HepG2 (cell line): Measurements from ENCODE around the gene KRT13.

Experiments
- MAFG ChIP-seq: sonication (generic); formaldehyde crosslinking; IDR thresholded peaks from 2 replicates; pipeline ENCODE4 v1.5.1; 2020; ENCODE audit warnings: mild to moderate bottlenecking, missing genetic modification reagents
- SALL2 ChIP-seq: sonication (generic); formaldehyde crosslinking; IDR thresholded peaks from 2 replicates; pipeline ENCODE4 v1.8.1; 2023; ENCODE audit warnings: mild to moderate bottlenecking, missing genetic modification reagents, inconsistent platforms
- TF ChIP-seq, protein P1 (sequence below): sonication (generic); formaldehyde crosslinking; IDR thresholded peaks from 2 replicates; pipeline ENCODE4 v1.5.0; 2020; ENCODE audit warnings: mild to moderate bottlenecking, missing genetic modification reagents, moderate library complexity

DNA sequence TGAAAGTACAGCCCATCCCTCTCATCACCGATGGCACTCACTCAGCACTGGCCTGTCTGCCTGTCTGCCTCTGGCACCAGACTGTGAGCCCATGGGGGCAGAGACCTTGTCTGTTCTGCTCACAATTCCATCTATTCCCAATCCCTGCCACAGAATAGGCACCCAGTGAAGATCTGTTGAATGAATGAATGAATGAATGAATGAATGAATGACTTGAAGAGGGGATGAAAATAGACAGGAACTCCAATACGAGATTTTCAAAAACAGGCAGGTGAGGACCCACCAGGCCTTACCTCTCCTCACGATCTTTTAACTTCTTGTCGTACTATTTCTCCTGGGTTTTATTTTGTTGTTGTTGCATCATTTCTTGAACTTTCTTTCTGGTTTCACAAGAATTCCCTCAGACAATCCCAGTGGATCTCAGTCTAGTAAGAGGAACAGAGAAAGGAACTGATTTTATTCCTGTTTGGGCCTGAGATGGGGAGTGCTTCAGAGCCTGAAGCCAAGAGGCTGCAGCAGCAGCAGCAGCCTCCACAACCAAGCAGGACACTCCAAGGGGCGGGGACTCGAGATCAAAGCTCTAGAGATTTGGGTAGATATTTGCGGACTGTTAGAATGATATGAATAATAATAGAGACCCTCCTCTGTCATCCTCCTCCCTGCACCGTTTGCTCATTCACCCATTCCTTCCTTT lies 48.7 kb upstream of the KRT13 start:
- no peak for TF ChIP-seq SALL2 (CRISPR knock-in tag)
- no peak for TF ChIP-seq MAFG (CRISPR knock-in tag)
- TF ChIP-seq, protein P1, sequence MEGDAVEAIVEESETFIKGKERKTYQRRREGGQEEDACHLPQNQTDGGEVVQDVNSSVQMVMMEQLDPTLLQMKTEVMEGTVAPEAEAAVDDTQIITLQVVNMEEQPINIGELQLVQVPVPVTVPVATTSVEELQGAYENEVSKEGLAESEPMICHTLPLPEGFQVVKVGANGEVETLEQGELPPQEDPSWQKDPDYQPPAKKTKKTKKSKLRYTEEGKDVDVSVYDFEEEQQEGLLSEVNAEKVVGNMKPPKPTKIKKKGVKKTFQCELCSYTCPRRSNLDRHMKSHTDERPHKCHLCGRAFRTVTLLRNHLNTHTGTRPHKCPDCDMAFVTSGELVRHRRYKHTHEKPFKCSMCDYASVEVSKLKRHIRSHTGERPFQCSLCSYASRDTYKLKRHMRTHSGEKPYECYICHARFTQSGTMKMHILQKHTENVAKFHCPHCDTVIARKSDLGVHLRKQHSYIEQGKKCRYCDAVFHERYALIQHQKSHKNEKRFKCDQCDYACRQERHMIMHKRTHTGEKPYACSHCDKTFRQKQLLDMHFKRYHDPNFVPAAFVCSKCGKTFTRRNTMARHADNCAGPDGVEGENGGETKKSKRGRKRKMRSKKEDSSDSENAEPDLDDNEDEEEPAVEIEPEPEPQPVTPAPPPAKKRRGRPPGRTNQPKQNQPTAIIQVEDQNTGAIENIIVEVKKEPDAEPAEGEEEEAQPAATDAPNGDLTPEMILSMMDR, result no peak
